ENCODE measurements around the gene PDE4B. TPM values are rescaled to one million over a fixed set of nuclear protein-coding genes. Genes with fewer than 3 reads are reported as not detected.

Gene PDE4B
- total and polyA plus RNA-seq, 2 of the 13 experiments (the other 11 are each of a cell fraction or from before 2014, with no cell fraction given), result not detected

DNA sequence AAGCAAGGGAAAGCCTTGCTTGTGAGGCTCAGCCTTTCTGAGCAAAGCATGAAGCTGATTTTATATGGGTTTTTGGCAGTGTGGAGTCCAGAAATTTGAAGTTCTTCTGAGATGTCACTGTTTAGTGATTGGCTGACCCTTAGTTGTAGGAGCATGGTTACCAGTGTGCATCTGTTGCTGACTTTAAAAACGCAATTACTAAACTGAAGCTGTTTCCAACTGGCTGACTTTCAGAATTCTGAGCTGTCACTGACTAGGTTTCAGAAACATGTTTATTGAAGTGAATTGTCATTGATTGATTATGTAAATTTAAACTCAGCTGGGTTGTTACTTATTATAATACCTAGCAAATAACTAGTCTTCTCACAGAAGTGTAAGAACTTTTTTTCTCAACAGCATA, 89.4 kb downstream of the PDE4B start:
- no peaks in the 10 kb centered on the region for H3K27me3 ChIP-seq (ENCODE audit: control insufficient read depth in 1 of 2, insufficient read depth in 2 of 2, low read length in 2 of 2)
- BruUV-seq (replicated peaks), result no TSS peak
- H3K36me3 ChIP-seq (replicated peaks in 1 of 2; ENCODE audit: control insufficient read depth in 1 of 2, insufficient read depth in 2 of 2, low read length in 2 of 2), result no peaks in the 10 kb centered on the region
- ATAC-seq (no peak), DNase-seq (ENCODE audit: low spot score) (no peak), FAIRE-seq (no peak)
- in situ Hi-C loops (cut with HindIII; ENCODE audit: extremely low pct_ligation_motif_present, low pct_unique_long_range_greater_than_20kb), result no loop called here
- no peaks in the 10 kb centered on the region for H3K79me2 ChIP-seq (ENCODE audit: insufficient read depth, low read length)
- intact Hi-C loops (cut with micrococcal nuclease; ENCODE audit: unreplicated experiment), result no loop called here
- 0% methylated on average over 1 of the region's 1 CpG for WGBS (ENCODE audit: low lambda C conversion rate)
- H3K9ac ChIP-seq (ENCODE audit: insufficient read depth, low read depth, low read length), result no peak overlapping the region
- POLR2A ChIA-PET, result no interaction called here
- no peak overlapping the region for H3K4me2 ChIP-seq (ENCODE audit: low read depth, low read length)
- no peaks in the 10 kb centered on the region for H3K4me1 ChIP-seq (ENCODE audit: insufficient read depth, low read length)
- no peak overlapping the region for H3K27ac ChIP-seq (ENCODE audit: extremely low read length, insufficient read depth, low read length)
- H3K9me3 ChIP-seq (ENCODE audit: low read length), result peaks cover 4% of the 10 kb centered on the region; the same call in 1 of the 2 replicates
- H3K4me3 ChIP-seq (replicated peaks in 1 of 3; ENCODE audit: insufficient read depth in 1 of 3, low read depth in 2 of 3, low read length in 3 of 3), result no peak overlapping the region
- H2AFZ ChIP-seq (ENCODE audit: low read length), result no peak overlapping the region
- no peaks in the 10 kb centered on the region for H4K20me1 ChIP-seq (ENCODE audit: insufficient read depth, low read length)
- TF ChIP-seq ZC3H13 (CRISPR knock-in tag; IDR thresholded peaks at IDR 0.05), result no peak
- TF ChIP-seq, protein P1, sequence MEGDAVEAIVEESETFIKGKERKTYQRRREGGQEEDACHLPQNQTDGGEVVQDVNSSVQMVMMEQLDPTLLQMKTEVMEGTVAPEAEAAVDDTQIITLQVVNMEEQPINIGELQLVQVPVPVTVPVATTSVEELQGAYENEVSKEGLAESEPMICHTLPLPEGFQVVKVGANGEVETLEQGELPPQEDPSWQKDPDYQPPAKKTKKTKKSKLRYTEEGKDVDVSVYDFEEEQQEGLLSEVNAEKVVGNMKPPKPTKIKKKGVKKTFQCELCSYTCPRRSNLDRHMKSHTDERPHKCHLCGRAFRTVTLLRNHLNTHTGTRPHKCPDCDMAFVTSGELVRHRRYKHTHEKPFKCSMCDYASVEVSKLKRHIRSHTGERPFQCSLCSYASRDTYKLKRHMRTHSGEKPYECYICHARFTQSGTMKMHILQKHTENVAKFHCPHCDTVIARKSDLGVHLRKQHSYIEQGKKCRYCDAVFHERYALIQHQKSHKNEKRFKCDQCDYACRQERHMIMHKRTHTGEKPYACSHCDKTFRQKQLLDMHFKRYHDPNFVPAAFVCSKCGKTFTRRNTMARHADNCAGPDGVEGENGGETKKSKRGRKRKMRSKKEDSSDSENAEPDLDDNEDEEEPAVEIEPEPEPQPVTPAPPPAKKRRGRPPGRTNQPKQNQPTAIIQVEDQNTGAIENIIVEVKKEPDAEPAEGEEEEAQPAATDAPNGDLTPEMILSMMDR (CRISPR knock-in tag; IDR thresholded peaks at IDR 0.05), result no peak
- TF ChIP-seq ZEB1 (IDR thresholded peaks at IDR 0.05; ENCODE audit: insufficient replicate concordance, low read depth), result no peak
- no peak for TF ChIP-seq MATR3 (CRISPR knock-in tag; IDR thresholded peaks at IDR 0.05)
- TF ChIP-seq, protein P2, sequence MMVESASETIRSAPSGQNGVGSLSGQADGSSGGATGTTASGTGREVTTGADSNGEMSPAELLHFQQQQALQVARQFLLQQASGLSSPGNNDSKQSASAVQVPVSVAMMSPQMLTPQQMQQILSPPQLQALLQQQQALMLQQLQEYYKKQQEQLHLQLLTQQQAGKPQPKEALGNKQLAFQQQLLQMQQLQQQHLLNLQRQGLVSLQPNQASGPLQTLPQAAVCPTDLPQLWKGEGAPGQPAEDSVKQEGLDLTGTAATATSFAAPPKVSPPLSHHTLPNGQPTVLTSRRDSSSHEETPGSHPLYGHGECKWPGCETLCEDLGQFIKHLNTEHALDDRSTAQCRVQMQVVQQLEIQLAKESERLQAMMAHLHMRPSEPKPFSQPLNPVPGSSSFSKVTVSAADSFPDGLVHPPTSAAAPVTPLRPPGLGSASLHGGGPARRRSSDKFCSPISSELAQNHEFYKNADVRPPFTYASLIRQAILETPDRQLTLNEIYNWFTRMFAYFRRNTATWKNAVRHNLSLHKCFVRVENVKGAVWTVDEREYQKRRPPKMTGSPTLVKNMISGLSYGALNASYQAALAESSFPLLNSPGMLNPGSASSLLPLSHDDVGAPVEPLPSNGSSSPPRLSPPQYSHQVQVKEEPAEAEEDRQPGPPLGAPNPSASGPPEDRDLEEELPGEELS (CRISPR knock-in tag; IDR thresholded peaks at IDR 0.05), result no peak
- no peak for TF ChIP-seq SRSF4 (IDR thresholded peaks at IDR 0.05; ENCODE audit: low read depth, low read length, poor library complexity, severe bottlenecking)
- TF ChIP-seq RFXANK (CRISPR knock-in tag; IDR thresholded peaks at IDR 0.05), result no peak
- no peak for TF ChIP-seq RFX5 (IDR thresholded peaks at IDR 0.05; ENCODE audit: low read depth, low read length)
- TF ChIP-seq SMARCC2 (IDR thresholded peaks at IDR 0.05), result no peak
- TF ChIP-seq NKX3-1 (CRISPR knock-in tag; IDR thresholded peaks at IDR 0.05), result no peak
- TF ChIP-seq PHF21A (CRISPR knock-in tag; IDR thresholded peaks at IDR 0.05), result no peak
- TF ChIP-seq, protein P3, sequence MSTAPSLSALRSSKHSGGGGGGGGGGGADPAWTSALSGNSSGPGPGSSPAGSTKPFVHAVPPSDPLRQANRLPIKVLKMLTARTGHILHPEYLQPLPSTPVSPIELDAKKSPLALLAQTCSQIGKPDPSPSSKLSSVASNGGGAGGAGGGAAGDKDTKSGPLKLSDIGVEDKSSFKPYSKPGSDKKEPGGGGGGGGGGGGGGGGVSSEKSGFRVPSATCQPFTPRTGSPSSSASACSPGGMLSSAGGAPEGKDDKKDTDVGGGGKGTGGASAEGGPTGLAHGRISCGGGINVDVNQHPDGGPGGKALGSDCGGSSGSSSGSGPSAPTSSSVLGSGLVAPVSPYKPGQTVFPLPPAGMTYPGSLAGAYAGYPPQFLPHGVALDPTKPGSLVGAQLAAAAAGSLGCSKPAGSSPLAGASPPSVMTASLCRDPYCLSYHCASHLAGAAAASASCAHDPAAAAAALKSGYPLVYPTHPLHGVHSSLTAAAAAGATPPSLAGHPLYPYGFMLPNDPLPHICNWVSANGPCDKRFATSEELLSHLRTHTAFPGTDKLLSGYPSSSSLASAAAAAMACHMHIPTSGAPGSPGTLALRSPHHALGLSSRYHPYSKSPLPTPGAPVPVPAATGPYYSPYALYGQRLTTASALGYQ (CRISPR knock-in tag; IDR thresholded peaks at IDR 0.05), result no peak
- CTCF ChIA-PET (ENCODE audit: low intra/inter-chr PET ratio, low total read pairs), result no interaction called here

Measured in HepG2 (cell line).